Large intestine (tissue), 1 donor: Measurements from ENCODE around the gene GATA1. TPM values are rescaled to one million over a fixed set of nuclear protein-coding genes. Genes with fewer than 3 reads are reported as not detected.

Experiments
- polyA plus RNA-seq: library from polyadenylated mRNA; unstranded; fragments of 120-200 nt; gene quantifications from one replicate; pipeline ENCODE4 v1.2.1, GENCODE V29; 2013

GATA1 gene
- polyA plus RNA-seq, 1 donor = 0.76 TPM

Other genes starting within 250 kb of the GATA1 start
- gene TBC1D25, start 246.9 kb upstream of the GATA1 start, polyA plus RNA-seq = 8.0 TPM
- 257 TPM for gene RBM3, start 212.1 kb upstream of the GATA1 start, polyA plus RNA-seq
- gene WDR13, start 189.1 kb upstream of the GATA1 start, polyA plus RNA-seq = 107 TPM
- gene WAS, start 102.8 kb upstream of the GATA1 start, polyA plus RNA-seq = 6.3 TPM
- 4.7 TPM for gene SUV39H1, start 89.9 kb upstream of the GATA1 start, polyA plus RNA-seq
- 3.9 TPM for gene GLOD5, start 24.8 kb upstream of the GATA1 start, polyA plus RNA-seq
- 133 TPM for gene HDAC6, start 15.5 kb downstream of the GATA1 start, polyA plus RNA-seq
- 0.27 TPM for gene ERAS, start 39.9 kb downstream of the GATA1 start, polyA plus RNA-seq
- 178 TPM for gene PCSK1N, start 49.0 kb downstream of the GATA1 start, polyA plus RNA-seq
- gene TIMM17B, start 111.2 kb downstream of the GATA1 start, polyA plus RNA-seq = 42.3 TPM
- 99.9 TPM for gene PQBP1, start 111.3 kb downstream of the GATA1 start, polyA plus RNA-seq
- 23.6 TPM for gene SLC35A2, start 125.1 kb downstream of the GATA1 start, polyA plus RNA-seq
- 11.5 TPM for gene PIM2, start 132.4 kb downstream of the GATA1 start, polyA plus RNA-seq
- gene OTUD5, start 171.0 kb downstream of the GATA1 start, polyA plus RNA-seq = 46.9 TPM
- 2.5 TPM for gene KCND1, start 185.3 kb downstream of the GATA1 start, polyA plus RNA-seq
- 51.4 TPM for gene GRIPAP1, start 215.7 kb downstream of the GATA1 start, polyA plus RNA-seq